Breast epithelium (tissue), 4 donors: ENCODE results near the gene GDF10. TPM values are rescaled to one million over a fixed set of nuclear protein-coding genes. Genes with fewer than 3 reads are reported as not detected.
A peak's percentile ranks its signal among the peaks of the same experiment; 100 is the strongest.

Experiments used
- DNase-seq, 2 donors: peaks; one replicate each; pipeline ENCODE4 v3.0.0-alpha.2; 2019; ENCODE audit warnings: low spot score in 2 of 2
- H3K27ac ChIP-seq, 2 donors: fragments of 200-600 bp; sonication (generic) in 1 of 2; one replicate each; pipeline ENCODE4 v1.5.1; 2016 to 2019; ENCODE audit warnings: mild to moderate bottlenecking in 1 of 2
- H3K27me3 ChIP-seq, 2 donors: fragments of 200-600 bp; sonication (generic) in 1 of 2; one replicate each; pipeline versions ENCODE4 v1.5.1 to v1.6.0; 2017 to 2019; ENCODE audit warnings: control low read depth in 1 of 2, mild to moderate bottlenecking in 1 of 2
- H3K36me3 ChIP-seq: fragments of 200-600 bp; one replicate; pipeline ENCODE4 v1.5.1; 2019
- H3K4me1 ChIP-seq, 2 donors: fragments of 200-600 bp; sonication (generic); one replicate each; pipeline ENCODE4 v1.5.1; 2016 to 2019; ENCODE audit warnings: control low read depth in 1 of 2
- H3K4me3 ChIP-seq, 3 donors: fragments of 200-600 bp; sonication (generic); 1 replicate in 2 of 3; 2 replicates in 1 of 3; pipeline ENCODE4 v1.5.1; 2016 to 2019; ENCODE audit warnings: mild to moderate bottlenecking in 3 of 3, moderate library complexity in 2 of 3
- H3K9me3 ChIP-seq, 2 donors: fragments of 200-600 bp; sonication (generic) in 1 of 2; one replicate each; pipeline ENCODE4 v1.5.1; 2016 to 2019; ENCODE audit warnings: control low read depth in 1 of 2
- CTCF ChIP-seq, 3 donors: fragments of 450-650 bp; IDR thresholded peaks; one replicate each; pipeline ENCODE4 v1.5.1; 2016 to 2017; ENCODE audit warnings: antibody characterized with exemption in 3 of 3, mild to moderate bottlenecking in 3 of 3, moderate library complexity in 3 of 3
- POLR2A ChIP-seq: fragments of 450-650 bp; IDR thresholded peaks from one replicate; pipeline ENCODE4 v1.6.1; 2016; ENCODE audit warnings: antibody characterized with exemption, mild to moderate bottlenecking, moderate library complexity
- POLR2AphosphoS5 ChIP-seq, 3 donors: sonication (generic); formaldehyde crosslinking; IDR thresholded peaks; one replicate each; pipeline ENCODE4 v1.6.1; 2017; ENCODE audit warnings: antibody characterized with exemption in 3 of 3
- intact Hi-C: fragments of 100-400 bp; cut with DNase I; formaldehyde crosslinking; loops from one replicate; pipeline ENCODE4 v1.15.1; 2023; ENCODE audit warnings: low total_unique reads
- total RNA-seq, 3 donors: library from RNA; depleted of rRNA; stranded (reverse); fragments of >200 nt; gene quantifications; one replicate each; pipeline ENCODE4 v1.1.0, GENCODE V29; 2016

GDF10 gene
- total RNA-seq, 3 donors from 2014 or later: 2.0 to 12.3 (median 2.0) TPM

- H3K4me1 ChIP-seq: no peaks in the 10 kb centered on the region
- TF ChIP-seq POLR2AphosphoS5 (IDR thresholded peaks at IDR 0.05) (no peak), CTCF (IDR thresholded peaks at IDR 0.05) (no peak), POLR2A (no peak)
- no peaks in the 10 kb centered on the region for H3K27me3 ChIP-seq
- peak in 1 of 2 donors; percentile 2 for DNase-seq
- H3K4me3 ChIP-seq: no peak overlapping the region
- no peak overlapping the region for H3K27ac ChIP-seq
- intact Hi-C loops: no loop called here
- H3K36me3 ChIP-seq: no peaks in the 10 kb centered on the region
- H3K9me3 ChIP-seq: no peaks in the 10 kb centered on the region
Measured at GRCh38 chr10:47258921-47259320, 41.1 kb upstream of the GDF10 start.

GRCh38 chr10:47259466-47259865 lies 40.5 kb upstream of the GDF10 start:
- intact Hi-C loops: no loop called here
- Histone ChIP-seq H3K4me1 (no peaks in the 10 kb centered on the region), H3K9me3 (no peaks in the 10 kb centered on the region), H3K4me3 (no peak overlapping the region), H3K36me3 (no peaks in the 10 kb centered on the region), H3K27ac (no peak overlapping the region), H3K27me3 (no peaks in the 10 kb centered on the region)
- no peak for TF ChIP-seq POLR2AphosphoS5 (IDR thresholded peaks at IDR 0.05)
- TF ChIP-seq CTCF (IDR thresholded peaks at IDR 0.05): no peak
- TF ChIP-seq POLR2A: no peak
- peak in 1 of 2 donors; percentile 8 for DNase-seq

- TF ChIP-seq CTCF (IDR thresholded peaks at IDR 0.05) (no peak), POLR2AphosphoS5 (IDR thresholded peaks at IDR 0.05) (no peak)
- H3K4me3 ChIP-seq: no peak overlapping the region
- no peaks in the 10 kb centered on the region for H3K36me3 ChIP-seq
- H3K27me3 ChIP-seq: no peaks in the 10 kb centered on the region
- no peaks in the 10 kb centered on the region for H3K4me1 ChIP-seq
- DNase-seq: peak in 1 of 2 donors; percentile 7
- no peak overlapping the region for H3K27ac ChIP-seq
- intact Hi-C loops: no loop called here
- H3K9me3 ChIP-seq: no peaks in the 10 kb centered on the region
Measured at GRCh38 chr10:47260505-47261111, 39.4 kb upstream of the GDF10 start.

- Histone ChIP-seq H3K27me3 (no peaks in the 10 kb centered on the region), H3K36me3 (no peaks in the 10 kb centered on the region), H3K27ac (no peak overlapping the region), H3K4me3 (no peak overlapping the region), H3K9me3 (no peaks in the 10 kb centered on the region), H3K4me1 (no peaks in the 10 kb centered on the region)
- intact Hi-C loops: no loop called here
- no peak for DNase-seq
- TF ChIP-seq POLR2AphosphoS5 (IDR thresholded peaks at IDR 0.05): no peak
- no peak for TF ChIP-seq POLR2A
- no peak for TF ChIP-seq CTCF (IDR thresholded peaks at IDR 0.05)
Measured at GRCh38 chr10:47261121-47261520, 38.9 kb upstream of the GDF10 start.

- no peaks in the 10 kb centered on the region for H3K9me3 ChIP-seq
- H3K27me3 ChIP-seq: no peaks in the 10 kb centered on the region
- no peak for TF ChIP-seq POLR2A
- TF ChIP-seq CTCF (IDR thresholded peaks at IDR 0.05): no peak
- no peak for TF ChIP-seq POLR2AphosphoS5 (IDR thresholded peaks at IDR 0.05)
- peak in 1 of 2 donors; percentile 2 for DNase-seq
- H3K4me3 ChIP-seq: no peak overlapping the region
- no peaks in the 10 kb centered on the region for H3K36me3 ChIP-seq
- no peak overlapping the region for H3K27ac ChIP-seq
- intact Hi-C loops: no loop called here
- H3K4me1 ChIP-seq: no peaks in the 10 kb centered on the region
Measured at GRCh38 chr10:47261556-47261955, 38.4 kb upstream of the GDF10 start.
